ENCODE data around the gene ATG13.

DNA sequence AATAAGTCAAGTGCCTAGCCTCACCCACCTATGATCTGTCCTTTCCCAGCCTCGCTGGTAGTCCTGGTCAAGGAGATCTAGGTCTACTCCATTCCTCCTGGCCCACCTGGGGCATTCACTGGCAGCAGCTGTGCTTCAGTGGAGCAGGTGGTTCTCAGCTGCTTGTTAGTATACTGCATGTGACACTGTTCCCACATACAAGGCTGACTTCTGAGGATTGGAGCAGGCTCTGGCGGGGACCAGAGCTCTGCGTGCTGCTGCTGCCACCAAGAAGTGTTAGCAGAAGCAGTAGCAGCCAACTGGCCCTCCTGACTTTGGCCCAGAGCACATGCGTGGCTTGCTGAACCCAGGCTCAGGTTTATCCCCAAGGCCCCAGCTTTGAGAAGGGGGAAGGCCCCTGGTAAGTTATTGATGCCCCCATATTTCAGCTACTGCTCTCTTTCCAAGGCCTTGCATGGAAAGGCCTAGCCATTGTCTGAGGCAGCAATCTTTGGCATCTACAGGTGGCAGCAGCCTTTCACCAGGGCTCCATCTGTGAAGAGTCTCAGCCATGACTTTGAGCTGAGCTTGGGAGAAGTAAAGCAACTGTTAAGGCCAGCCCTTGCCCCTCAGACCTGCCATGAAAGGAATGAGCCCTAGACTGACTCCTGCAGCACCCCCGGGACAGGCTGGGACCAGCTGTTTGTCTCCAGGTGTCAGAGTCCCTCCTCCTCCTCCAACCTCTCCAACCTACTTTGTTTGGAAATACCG, 56.5 kb downstream of the ATG13 start:
- TF ChIP-seq, protein P1, sequence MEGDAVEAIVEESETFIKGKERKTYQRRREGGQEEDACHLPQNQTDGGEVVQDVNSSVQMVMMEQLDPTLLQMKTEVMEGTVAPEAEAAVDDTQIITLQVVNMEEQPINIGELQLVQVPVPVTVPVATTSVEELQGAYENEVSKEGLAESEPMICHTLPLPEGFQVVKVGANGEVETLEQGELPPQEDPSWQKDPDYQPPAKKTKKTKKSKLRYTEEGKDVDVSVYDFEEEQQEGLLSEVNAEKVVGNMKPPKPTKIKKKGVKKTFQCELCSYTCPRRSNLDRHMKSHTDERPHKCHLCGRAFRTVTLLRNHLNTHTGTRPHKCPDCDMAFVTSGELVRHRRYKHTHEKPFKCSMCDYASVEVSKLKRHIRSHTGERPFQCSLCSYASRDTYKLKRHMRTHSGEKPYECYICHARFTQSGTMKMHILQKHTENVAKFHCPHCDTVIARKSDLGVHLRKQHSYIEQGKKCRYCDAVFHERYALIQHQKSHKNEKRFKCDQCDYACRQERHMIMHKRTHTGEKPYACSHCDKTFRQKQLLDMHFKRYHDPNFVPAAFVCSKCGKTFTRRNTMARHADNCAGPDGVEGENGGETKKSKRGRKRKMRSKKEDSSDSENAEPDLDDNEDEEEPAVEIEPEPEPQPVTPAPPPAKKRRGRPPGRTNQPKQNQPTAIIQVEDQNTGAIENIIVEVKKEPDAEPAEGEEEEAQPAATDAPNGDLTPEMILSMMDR (IDR thresholded peaks at IDR 0.05; ENCODE audit: poor library complexity, severe bottlenecking), result no peak
- TF ChIP-seq POLR2AphosphoS5 (IDR thresholded peaks at IDR 0.05) (no peak), EP300 (conservative IDR thresholded peaks at IDR 0.05; ENCODE audit: poor library complexity, severe bottlenecking) (no peak), SMC3 (conservative IDR thresholded peaks at IDR 0.05; ENCODE audit: poor library complexity) (no peak), RAD21 (conservative IDR thresholded peaks at IDR 0.05) (no peak), EZH2 (IDR thresholded peaks at IDR 0.05; ENCODE audit: borderline replicate concordance, insufficient read depth, low read length, poor library complexity, severe bottlenecking) (no peak), MXI1 (conservative IDR thresholded peaks at IDR 0.05; ENCODE audit: poor library complexity, severe bottlenecking) (no peak)
- TF ChIP-seq, protein P2, sequence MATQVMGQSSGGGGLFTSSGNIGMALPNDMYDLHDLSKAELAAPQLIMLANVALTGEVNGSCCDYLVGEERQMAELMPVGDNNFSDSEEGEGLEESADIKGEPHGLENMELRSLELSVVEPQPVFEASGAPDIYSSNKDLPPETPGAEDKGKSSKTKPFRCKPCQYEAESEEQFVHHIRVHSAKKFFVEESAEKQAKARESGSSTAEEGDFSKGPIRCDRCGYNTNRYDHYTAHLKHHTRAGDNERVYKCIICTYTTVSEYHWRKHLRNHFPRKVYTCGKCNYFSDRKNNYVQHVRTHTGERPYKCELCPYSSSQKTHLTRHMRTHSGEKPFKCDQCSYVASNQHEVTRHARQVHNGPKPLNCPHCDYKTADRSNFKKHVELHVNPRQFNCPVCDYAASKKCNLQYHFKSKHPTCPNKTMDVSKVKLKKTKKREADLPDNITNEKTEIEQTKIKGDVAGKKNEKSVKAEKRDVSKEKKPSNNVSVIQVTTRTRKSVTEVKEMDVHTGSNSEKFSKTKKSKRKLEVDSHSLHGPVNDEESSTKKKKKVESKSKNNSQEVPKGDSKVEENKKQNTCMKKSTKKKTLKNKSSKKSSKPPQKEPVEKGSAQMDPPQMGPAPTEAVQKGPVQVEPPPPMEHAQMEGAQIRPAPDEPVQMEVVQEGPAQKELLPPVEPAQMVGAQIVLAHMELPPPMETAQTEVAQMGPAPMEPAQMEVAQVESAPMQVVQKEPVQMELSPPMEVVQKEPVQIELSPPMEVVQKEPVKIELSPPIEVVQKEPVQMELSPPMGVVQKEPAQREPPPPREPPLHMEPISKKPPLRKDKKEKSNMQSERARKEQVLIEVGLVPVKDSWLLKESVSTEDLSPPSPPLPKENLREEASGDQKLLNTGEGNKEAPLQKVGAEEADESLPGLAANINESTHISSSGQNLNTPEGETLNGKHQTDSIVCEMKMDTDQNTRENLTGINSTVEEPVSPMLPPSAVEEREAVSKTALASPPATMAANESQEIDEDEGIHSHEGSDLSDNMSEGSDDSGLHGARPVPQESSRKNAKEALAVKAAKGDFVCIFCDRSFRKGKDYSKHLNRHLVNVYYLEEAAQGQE (IDR thresholded peaks at IDR 0.05; ENCODE audit: borderline replicate concordance), result no peak
